SK-N-MC (cell line): ENCODE data around the gene TSHZ2.
"Not testable (repeated sequence)": the region's sequence is repeated elsewhere in the genome, so short reads cannot be mapped to it uniquely, and the experiment has no call there.

Experiments
- EZH2 ChIP-seq: fragments of 200-600 bp; sonication (generic); IDR thresholded peaks from one replicate; pipeline ENCODE4 v1.6.1; 2017; ENCODE audit warnings: antibody characterized with exemption
- POLR2AphosphoS5 ChIP-seq: IDR thresholded peaks from 2 replicates; pipeline ENCODE4 v1.6.1; 2012; ENCODE audit warnings: mild to moderate bottlenecking, low read depth, low read length, borderline replicate concordance

GRCh38 chr20:53472859-53473258 lies 500.7 kb downstream of the TSHZ2 start:
- not testable (repeated sequence) for TF ChIP-seq EZH2, POLR2AphosphoS5
